Measurements from ENCODE around the gene POGK.

Gene POGK

DNA sequence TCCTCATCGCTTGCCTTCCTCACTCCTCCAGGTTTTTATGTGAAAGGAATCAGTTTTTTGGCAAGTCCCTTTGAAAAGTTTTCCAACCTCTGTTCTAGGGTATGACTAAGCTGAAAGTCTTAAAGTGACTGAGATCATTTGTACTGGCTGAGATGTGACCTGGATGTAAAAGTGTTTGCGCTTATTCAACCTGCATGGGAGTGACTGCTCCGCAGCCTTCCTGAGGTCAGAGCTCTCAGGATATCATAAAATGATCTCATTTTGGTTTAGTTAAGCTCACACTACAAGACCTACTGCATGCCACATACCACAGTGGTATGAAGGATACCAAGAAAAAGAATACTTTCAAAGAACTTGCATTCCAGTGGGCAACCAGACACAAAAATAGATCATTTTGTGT, 66.6 kb downstream of the POGK start:
- DNase-seq: no peak
